ENCODE data around the gene CHD2.

GRCh38 chr15:92914103-92914499 is 14.0 kb downstream of the CHD2 start:
- TF ChIP-seq EP300 (IDR thresholded peaks at IDR 0.05) = no peak
- no peak for TF ChIP-seq CTCF (IDR thresholded peaks at IDR 0.05)
- TF ChIP-seq POLR2A (IDR thresholded peaks at IDR 0.05) = no peak
